GM21619 (cell line): ENCODE results near the gene MED10.
"Not testable (repeated sequence)": the region's sequence is repeated elsewhere in the genome, so short reads cannot be mapped to it uniquely, and the experiment has no call there.

Experiments used
- ATAC-seq: cut with Tn5 transposase; IDR thresholded peaks from one replicate; pipeline ENCODE4 v1.9.1; 2021; ENCODE audit not compliant: unreplicated experiment

Gene MED10

GRCh38 chr5:6376974-6377520 is 1.3 kb downstream of the MED10 start:
- no peak for ATAC-seq

GRCh38 chr5:6373081-6373846 is 5.1 kb downstream of the MED10 start:
- ATAC-seq = no peak

- ATAC-seq = no peak
Observed at GRCh38 chr5:6372251-6373080, 5.9 kb downstream of the MED10 start.

GRCh38 chr5:6371079-6371810 is 7.1 kb downstream of the MED10 start:
- ATAC-seq = no peak

GRCh38 chr5:6370580-6370979 is 7.8 kb downstream of the MED10 start:
- no peak for ATAC-seq

- no peak for ATAC-seq
Observed at GRCh38 chr5:6365977-6366590, 12.3 kb downstream of the MED10 start.

- no peak for ATAC-seq
Observed at GRCh38 chr5:6365142-6365976, 13.0 kb downstream of the MED10 start.

- not testable (repeated sequence) for ATAC-seq
Observed at GRCh38 chr5:6363454-6364011, 14.8 kb downstream of the MED10 start.

- ATAC-seq = no peak
Observed at GRCh38 chr5:6362846-6363245, 15.5 kb downstream of the MED10 start.

GRCh38 chr5:6361101-6361500 is 17.2 kb downstream of the MED10 start:
- no peak for ATAC-seq

- no peak for ATAC-seq
Observed at GRCh38 chr5:6360323-6361072, 17.8 kb downstream of the MED10 start.

GRCh38 chr5:6359555-6360322 is 18.6 kb downstream of the MED10 start:
- peak; percentile 88 for ATAC-seq

GRCh38 chr5:6358434-6358820 is 19.9 kb downstream of the MED10 start:
- no peak for ATAC-seq

- ATAC-seq = not testable (repeated sequence)
Observed at GRCh38 chr5:6357817-6358433, 20.4 kb downstream of the MED10 start.

- ATAC-seq = no peak
Observed at GRCh38 chr5:6356578-6357164, 21.7 kb downstream of the MED10 start.

GRCh38 chr5:6355294-6355693 is 23.1 kb downstream of the MED10 start:
- ATAC-seq = no peak

- ATAC-seq = no peak
Observed at GRCh38 chr5:6354848-6355247, 23.5 kb downstream of the MED10 start.
